HG02981 (cell line): ENCODE results near the gene TGFBI.
A peak's percentile ranks its signal among the peaks of the same experiment; 100 is the strongest.

ENCODE experiments used
- ATAC-seq: cut with Tn5 transposase; IDR thresholded peaks from one replicate; pipeline ENCODE4 v1.9.1; 2021; ENCODE audit warnings: mild to moderate bottlenecking, moderate library complexity; ENCODE audit not compliant: unreplicated experiment

TGFBI gene

GRCh38 chr5:136001466-136001981, 27.3 kb upstream of the TGFBI start:
- ATAC-seq = no peak

DNA sequence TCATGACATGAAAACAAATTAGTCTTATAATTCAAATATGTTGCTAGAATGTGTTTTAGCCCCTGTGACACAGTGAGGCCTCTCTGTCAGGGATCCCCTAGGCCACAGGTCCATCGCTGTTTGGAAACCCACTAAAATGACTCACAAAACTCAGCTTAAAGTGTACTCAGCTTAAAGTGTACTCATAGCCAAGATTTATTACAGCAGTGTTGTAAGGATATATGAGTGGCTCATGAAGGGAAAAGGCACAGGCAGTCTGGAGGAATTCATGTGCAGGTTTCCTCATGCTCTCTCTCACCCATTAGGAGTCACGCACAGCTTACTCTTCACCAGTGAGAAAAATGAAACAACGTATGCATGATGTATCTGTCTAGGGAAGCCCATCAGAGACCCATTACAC, 24.4 kb upstream of the TGFBI start:
- no peak for ATAC-seq

DNA sequence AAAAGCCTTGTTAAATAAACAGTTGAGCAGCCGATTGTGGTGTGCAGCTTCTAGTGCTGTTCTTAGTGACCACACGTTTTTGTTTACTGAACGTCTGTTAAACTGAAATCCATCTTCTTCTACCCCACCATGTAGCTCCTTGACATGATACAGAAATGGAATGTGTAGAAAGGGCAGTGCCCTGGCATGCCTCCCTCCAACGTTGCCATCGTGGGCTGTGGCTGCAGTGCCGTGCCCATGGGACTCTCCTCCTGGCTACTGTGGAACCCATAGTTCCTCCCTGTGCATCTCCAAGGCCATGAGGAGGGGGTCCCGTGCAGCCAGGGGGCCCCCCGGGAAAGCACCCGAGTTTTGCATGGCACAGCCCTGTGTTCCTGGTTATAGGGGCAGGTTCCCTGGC, 23.3 kb upstream of the TGFBI start:
- no peak for ATAC-seq

- no peak for ATAC-seq
Measured at GRCh38 chr5:136006164-136006563, 22.6 kb upstream of the TGFBI start.

DNA sequence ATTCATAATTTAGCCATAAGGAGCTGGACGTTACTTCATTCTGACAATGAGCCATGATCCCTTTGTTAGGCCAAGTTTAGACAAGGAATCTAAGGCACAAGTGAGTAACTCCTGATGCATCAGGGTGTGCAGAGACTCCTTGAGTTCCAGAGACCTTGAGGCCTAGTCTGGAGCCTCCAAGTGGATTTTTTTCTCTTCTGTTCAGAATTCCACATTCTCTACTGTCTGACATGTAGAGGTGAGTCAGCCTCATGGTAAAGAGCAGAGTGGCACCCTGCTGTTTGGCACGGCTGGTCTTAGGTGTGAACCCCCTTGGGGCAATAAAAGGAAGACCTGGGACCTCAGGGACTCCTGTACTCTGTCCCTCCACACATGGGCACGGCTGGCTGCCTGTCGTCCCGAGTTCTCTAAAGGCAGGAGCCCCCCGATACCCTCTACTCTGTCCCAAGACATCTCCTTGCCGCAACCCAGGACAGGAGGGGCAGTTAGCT, 22.0 kb upstream of the TGFBI start:
- ATAC-seq = no peak

- no peak for ATAC-seq
Measured at GRCh38 chr5:136007271-136007670, 21.5 kb upstream of the TGFBI start.

DNA sequence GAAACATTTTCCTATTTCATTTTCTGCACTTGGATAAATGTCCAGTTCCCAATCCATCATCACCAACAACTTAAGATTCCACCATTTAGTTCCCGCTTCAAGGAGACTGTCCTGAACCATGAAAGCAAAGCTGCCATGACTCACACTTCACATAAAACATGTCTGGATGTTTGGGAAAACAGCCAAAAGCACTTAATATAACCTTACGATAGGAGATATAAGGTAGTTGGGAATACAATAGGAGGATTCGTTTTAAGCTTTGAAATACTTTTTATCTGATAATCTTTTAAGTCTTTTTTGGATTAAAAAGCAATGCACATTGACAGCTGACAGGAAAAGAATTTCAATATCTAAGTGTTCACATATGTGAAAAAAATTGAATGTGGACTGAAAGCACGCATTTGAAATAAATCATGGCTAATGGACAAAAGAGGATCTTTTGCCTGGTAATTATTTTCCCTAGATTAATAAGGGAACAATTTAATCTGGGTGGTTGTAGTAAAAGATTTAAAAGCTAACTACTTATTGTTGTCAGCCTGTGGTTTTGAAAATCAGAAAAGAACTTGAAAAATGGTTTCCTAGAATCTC, 17.3 kb upstream of the TGFBI start:
- no peak for ATAC-seq

DNA sequence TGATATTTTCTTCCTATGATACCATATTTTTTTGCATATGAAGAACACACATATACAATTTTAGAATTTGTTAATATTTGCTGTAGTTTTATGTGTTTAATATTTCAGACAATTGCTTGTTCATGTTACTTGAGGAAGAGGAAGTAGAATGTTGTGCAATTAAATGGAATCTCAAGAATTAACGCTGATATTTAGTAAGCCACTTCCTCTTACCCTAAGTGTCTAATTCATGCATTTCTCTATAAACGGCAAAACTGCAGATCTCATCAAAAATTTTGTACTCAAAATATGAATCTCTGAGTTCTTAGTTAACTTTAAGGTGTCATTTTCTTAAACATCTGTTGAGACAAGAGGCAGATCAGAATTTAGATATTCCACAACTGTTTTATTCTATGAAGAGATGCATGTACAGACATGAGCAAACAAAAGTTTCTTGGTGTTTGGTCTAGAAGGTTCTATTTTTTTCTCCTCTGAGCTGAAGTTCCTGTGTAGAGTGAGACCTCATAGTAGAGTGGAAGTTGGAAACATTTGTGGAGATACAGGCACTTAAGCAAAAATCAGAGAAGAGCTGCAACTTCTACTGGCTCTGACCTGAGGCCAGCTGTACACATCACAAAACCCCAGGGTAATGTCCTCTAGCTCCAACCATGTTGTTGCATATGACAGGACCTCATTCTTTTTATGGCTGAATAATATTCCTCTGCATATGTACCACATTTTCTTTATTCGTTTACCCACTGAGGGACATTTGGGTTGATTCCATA, 16.6 kb upstream of the TGFBI start:
- ATAC-seq = no peak

GRCh38 chr5:136013559-136013958, 15.2 kb upstream of the TGFBI start:
- no peak for ATAC-seq

- peak; percentile 63 for ATAC-seq
Measured at GRCh38 chr5:136014049-136015002, 14.5 kb upstream of the TGFBI start.

- no peak for ATAC-seq
Measured at GRCh38 chr5:136015003-136015375, 13.8 kb upstream of the TGFBI start.

DNA sequence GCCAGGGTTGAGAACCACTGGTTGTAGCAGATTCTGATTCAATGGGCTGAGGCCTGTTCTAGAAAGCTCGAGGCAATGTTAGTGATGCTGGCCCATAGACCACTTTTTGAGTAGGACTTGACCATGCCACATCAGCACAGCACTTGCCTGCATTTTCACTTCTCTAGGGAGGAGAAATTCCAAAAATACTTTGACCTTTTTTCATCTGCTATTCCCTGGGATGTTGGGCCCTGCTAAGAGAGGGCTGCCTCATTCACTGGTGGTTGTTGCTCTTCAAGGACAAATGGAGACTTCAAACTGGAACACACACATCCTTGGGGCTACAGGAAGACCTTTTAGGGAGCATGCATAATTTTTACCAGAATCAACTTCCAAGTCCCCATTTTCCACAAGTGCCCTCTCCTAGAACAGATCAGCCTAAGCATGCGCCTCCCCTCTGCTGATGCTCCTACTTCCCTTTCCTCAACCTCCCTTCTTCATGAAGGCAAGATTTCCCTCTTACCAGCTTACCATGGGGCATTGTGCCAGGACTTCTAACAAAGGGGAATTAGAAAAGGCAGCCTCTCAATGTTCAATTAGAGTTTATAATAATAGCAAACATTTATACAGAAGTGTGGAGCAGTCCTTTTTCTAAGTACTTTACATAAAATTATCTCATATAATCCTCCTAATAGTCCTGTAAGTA, 12.7 kb upstream of the TGFBI start:
- no peak for ATAC-seq

GRCh38 chr5:136016945-136017530, 11.8 kb upstream of the TGFBI start:
- no peak for ATAC-seq

DNA sequence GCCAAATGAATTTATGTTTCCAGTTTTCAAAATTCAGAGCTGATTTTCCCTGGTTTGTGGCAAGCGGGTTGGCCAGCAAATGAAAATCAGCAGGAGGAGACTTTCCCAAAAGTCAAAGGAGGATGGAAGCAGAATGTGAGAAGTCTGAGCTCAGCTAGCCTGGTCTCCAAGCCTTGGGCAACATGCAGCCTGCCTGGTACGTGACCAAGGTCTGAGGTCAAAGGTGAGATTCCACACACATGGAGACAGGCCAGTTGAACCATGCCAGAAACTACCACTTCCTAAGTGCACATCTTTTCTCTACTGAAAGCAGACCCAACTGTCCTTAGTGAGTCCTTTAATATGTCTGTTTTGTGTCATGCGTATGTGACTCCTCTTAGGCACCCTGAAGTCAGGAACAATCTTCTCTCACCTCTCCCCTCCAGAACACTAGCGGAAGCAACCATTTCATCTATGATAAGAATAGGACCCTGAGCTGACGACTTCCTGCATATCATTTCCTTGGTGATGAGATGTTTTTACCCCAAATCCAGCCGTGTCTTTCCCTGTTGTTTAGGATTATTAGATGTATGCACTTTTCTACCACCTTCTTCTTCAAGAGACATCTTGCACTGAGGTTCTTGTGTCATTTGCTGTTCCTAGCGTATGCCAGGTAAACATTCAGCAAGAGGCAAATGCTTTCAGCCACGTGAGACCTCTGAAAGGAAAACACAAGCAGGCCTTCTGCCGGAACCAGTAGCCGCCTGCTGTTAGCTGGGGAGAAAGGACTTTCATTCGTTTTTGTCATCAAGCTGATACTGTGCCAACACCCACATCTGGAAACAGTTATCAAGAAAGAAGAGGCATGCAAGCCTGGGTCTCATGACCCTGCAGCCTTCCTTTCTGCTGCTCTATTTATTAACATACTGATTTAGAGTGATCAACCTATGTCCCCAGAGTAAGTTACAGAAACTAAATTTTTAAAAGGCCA, 9.7 kb upstream of the TGFBI start:
- ATAC-seq = no peak

DNA sequence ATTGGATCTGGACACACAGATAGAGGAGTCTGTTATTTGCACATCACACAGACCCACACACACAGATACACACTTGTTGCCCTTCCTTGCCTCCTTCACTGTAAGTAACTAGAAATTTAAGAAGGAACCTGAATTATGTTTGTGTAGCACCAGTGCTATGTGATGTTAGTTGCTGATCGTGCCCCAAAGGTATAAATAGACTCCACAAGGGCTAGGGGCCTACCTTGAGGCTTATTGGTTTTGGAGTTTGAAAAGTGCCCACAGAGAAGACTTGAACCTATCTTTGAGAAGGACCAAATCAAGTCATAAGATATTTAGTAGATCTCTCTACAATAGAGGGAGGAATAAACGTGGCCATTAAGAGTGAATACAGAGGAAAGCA, 8.8 kb upstream of the TGFBI start:
- ATAC-seq = no peak

GRCh38 chr5:136020383-136021015, 8.3 kb upstream of the TGFBI start:
- ATAC-seq = no peak

GRCh38 chr5:136021016-136021405, 7.8 kb upstream of the TGFBI start:
- no peak for ATAC-seq

GRCh38 chr5:136022965-136023364, 5.8 kb upstream of the TGFBI start:
- no peak for ATAC-seq
